B cell (primary cell): ENCODE results near the gene NANOS3.

Experiments
- EZH2 ChIP-seq: IDR thresholded peaks from 2 replicates; pipeline ENCODE4 v1.6.1; 2012; ENCODE audit warnings: borderline replicate concordance, low read depth, mild to moderate bottlenecking, moderate library complexity, low read length; ENCODE audit not compliant: insufficient read depth, poor library complexity, severe bottlenecking
- TF ChIP-seq, protein P1 (sequence below): fragments of 200-600 bp; IDR thresholded peaks from one replicate; pipeline ENCODE4 v1.8.0; 2022; ENCODE audit warnings: antibody characterized with exemption, mild to moderate bottlenecking

DNA sequence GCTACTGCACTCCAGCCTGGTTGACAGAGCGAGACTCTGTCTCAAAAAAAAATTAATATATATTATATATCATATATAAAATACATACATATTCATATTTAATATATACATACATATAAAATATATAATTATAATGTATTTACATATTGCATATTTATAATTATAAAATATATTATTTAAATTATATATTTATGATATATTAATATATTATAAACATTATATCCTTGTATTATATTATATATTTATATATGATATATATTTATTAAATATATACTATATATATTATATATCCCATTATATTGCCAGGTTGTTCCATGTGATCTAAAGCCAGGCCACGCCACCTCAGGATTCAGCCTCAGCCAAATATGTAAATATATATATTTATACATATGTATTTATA lies 19.3 kb downstream of the NANOS3 start:
- TF ChIP-seq, protein P1, sequence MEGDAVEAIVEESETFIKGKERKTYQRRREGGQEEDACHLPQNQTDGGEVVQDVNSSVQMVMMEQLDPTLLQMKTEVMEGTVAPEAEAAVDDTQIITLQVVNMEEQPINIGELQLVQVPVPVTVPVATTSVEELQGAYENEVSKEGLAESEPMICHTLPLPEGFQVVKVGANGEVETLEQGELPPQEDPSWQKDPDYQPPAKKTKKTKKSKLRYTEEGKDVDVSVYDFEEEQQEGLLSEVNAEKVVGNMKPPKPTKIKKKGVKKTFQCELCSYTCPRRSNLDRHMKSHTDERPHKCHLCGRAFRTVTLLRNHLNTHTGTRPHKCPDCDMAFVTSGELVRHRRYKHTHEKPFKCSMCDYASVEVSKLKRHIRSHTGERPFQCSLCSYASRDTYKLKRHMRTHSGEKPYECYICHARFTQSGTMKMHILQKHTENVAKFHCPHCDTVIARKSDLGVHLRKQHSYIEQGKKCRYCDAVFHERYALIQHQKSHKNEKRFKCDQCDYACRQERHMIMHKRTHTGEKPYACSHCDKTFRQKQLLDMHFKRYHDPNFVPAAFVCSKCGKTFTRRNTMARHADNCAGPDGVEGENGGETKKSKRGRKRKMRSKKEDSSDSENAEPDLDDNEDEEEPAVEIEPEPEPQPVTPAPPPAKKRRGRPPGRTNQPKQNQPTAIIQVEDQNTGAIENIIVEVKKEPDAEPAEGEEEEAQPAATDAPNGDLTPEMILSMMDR: no peak
- no peak for TF ChIP-seq EZH2
